ENCODE results near the gene PRICKLE1. TPM values are rescaled to one million over a fixed set of nuclear protein-coding genes. Genes with fewer than 3 reads are reported as not detected.

Gene PRICKLE1
- total and polyA plus RNA-seq, 2 of the 4 experiments (the other 2 are of a cell fraction) = 21.3 to 21.7 TPM

DNA sequence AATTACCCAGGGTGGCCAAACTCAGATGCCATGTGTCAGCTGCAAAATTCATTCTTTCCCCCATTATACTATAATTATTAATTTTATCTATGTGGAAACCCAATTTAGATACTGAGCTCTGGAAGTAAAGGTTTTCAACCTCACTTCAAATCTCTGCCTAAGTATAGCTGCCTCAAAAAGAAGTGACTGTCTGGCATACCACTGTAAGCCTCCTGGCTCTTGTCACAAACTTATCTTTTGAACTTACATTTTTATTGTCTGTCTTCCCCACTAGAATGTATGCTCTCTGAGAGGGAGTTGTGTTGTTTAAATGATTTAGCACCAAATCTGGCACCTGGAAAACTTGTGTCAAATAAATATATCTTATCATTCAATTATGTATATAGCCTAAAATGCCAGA, 16.1 kb upstream of the PRICKLE1 start:
- Histone ChIP-seq H3K18ac (ENCODE audit: low read depth, low read length) (no peak overlapping the region), H3K9ac (ENCODE audit: low read depth, low read length) (no peak overlapping the region), H3K14ac (replicated peaks; ENCODE audit: low read depth, low read length) (no peak overlapping the region), H3K36me3 (ENCODE audit: control insufficient read depth, insufficient read depth, low read length) (no peaks in the 10 kb centered on the region), H2AK9ac (replicated peaks; ENCODE audit: low read depth, low read length, poor library complexity) (no peak overlapping the region), H4K91ac (ENCODE audit: insufficient read depth, low read depth, low read length) (no peak overlapping the region), H3K9me3 (ENCODE audit: control insufficient read depth, insufficient read depth, low read length) (no peaks in the 10 kb centered on the region), H3K4ac (ENCODE audit: low read depth, low read length) (no peak overlapping the region), H2BK120ac (ENCODE audit: low read depth, low read length) (no peak overlapping the region), H2BK20ac (ENCODE audit: low read depth, low read length) (no peak overlapping the region), H3K27ac (ENCODE audit: insufficient read depth, low read length) (no peak overlapping the region), H4K8ac (ENCODE audit: low read depth in 2 of 2, low read length in 2 of 2) (no peak overlapping the region), H4K20me1 (ENCODE audit: insufficient read depth, low read length) (no peaks in the 10 kb centered on the region), H4K5ac (ENCODE audit: low read depth, low read length) (no peak overlapping the region), H3K9me1 (ENCODE audit: insufficient read depth, low read length) (no peaks in the 10 kb centered on the region), H2BK15ac (ENCODE audit: low read depth, low read length) (no peak overlapping the region), H3K4me3 (ENCODE audit: insufficient read depth, low read depth, low read length) (no peak overlapping the region), H3K4me1 (ENCODE audit: control insufficient read depth, insufficient read depth, low read length) (peaks cover 2% of the 10 kb centered on the region; the same call in 1 of the 2 replicates), H2BK5ac (ENCODE audit: low read depth, low read length, poor library complexity, severe bottlenecking) (no peak overlapping the region), H3K56ac (ENCODE audit: extremely low read depth, insufficient read depth, low read length) (no peak overlapping the region), H3K79me1 (ENCODE audit: low read depth in 1 of 2, low read length in 2 of 2) (no peaks in the 10 kb centered on the region), H2AFZ (replicated peaks; ENCODE audit: low read length, poor library complexity) (no peak overlapping the region), H2AK5ac (ENCODE audit: low read depth, low read length) (no peak overlapping the region), H3K23ac (ENCODE audit: low read depth, low read length) (no peak overlapping the region), H3K4me2 (ENCODE audit: low read depth, low read length) (no peak overlapping the region), H3K27me3 (ENCODE audit: control insufficient read depth, insufficient read depth, low read length) (peaks cover 8% of the 10 kb centered on the region)
- no TSS peak for BruUV-seq (replicated peaks)
- dilution Hi-C loops (cut with HindIII; ENCODE audit: low sequenced_read_pairs, unreplicated experiment) (no loop called here), intact Hi-C loops (cut with micrococcal nuclease) (loop anchor here (5.0 kb wide), 1 partner anchor 47 kb away; no protein-coding TSS in a partner anchor), in situ Hi-C loops (cut with MboI; ENCODE audit: low sequenced_read_pairs) (no loop called here)
- TF ChIP-seq NFE2L2 (IDR thresholded peaks at IDR 0.05; ENCODE audit: low read depth, low read length) (no peak), CHD1 (IDR thresholded peaks at IDR 0.05; ENCODE audit: low read depth, low read length) (no peak), USF2 (IDR thresholded peaks at IDR 0.05; ENCODE audit: low read depth, low read length) (no peak), MXI1 (IDR thresholded peaks at IDR 0.05; ENCODE audit: borderline replicate concordance, low read depth, low read length) (no peak), BHLHE40 (IDR thresholded peaks at IDR 0.05; ENCODE audit: low read depth, low read length) (no peak), CTCF (conservative IDR thresholded peaks at IDR 0.05; ENCODE audit: low read depth, low read length) (no peak), RFX5 (IDR thresholded peaks at IDR 0.05; ENCODE audit: low read depth, low read length) (no peak), MAFK (IDR thresholded peaks at IDR 0.05; ENCODE audit: low read depth, low read length) (no peak), RCOR1 (IDR thresholded peaks at IDR 0.05; ENCODE audit: insufficient replicate concordance, low read length) (no peak)
- ATAC-seq (ENCODE audit: low read depth) = no peak
- ChIA-PET CTCF (interaction anchor here (1.6 kb wide), 1 partner anchor 11 kb away, joined by 6 read pairs; no protein-coding TSS in a partner anchor), POLR2A (ENCODE audit: unreplicated experiment) (no interaction called here)
- DNase-seq = no peak
